AG10803 (cell line): Measurements from ENCODE around the gene DHRS7C.
A peak's percentile ranks its signal among the peaks of the same experiment; 100 is the strongest.

Experiments used
- DNase-seq: peaks from one replicate; pipeline ENCODE4 v3.0.0; 2010; ENCODE audit warnings: low read depth
- H3K4me3 ChIP-seq: 2 replicates; pipeline ENCODE4 v1.5.1; 2011; ENCODE audit warnings: mild to moderate bottlenecking, low read length, control low read depth
- CTCF ChIP-seq: conservative IDR thresholded peaks from 2 replicates; pipeline ENCODE4 v1.5.1; 2011; ENCODE audit warnings: mild to moderate bottlenecking, low read length, control low read depth, inconsistent platforms

Gene DHRS7C

DNA sequence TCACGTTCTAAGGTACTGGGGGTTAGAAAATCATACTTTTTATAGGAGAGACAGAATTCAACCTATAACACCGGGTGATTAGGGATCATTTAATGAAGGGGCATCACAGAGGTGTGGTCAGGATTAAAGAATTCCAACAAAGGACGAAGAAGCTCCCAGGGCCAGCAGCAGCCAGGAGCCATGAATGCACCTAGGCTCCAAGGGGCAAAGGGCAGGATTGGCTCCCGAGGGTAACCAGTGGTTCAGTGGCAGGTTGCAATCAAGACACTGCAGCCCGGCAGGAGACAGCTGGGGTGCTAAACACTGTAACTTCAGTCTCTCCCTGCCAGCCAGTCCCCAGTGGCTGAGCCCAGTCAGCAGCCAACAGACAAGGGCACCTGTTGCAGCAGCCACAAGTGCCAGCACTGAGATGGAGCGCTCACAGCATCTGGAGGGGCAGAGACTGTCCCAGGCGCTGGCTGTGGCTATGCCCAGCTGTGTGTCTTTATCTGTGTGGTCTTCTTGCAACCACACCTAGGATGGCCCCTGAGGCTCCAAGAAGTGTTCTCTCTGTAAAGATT, 23.9 kb downstream of the DHRS7C start:
- H3K4me3 ChIP-seq, result no peak overlapping the region
- no peak for TF ChIP-seq CTCF
- DNase-seq, result no peak

DNA sequence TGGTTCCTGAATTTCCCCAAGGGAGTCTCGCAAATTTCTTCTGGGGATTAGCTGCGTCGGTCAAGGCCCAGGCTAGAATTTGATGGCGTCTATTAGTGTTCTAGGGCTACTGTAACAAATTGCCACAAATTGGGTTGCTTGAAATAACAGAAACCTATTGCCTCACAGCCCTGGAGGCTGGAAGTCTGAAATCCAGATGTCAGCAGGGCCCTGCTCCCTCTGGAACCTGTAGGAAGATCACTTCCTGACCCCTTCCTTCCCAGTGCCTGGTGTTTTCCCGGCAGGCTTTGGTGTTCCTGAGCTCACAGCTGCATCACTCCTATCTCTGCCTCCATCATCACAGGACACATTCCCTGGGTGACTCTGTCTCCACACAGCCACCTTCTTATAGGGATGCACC, 24.4 kb downstream of the DHRS7C start:
- no peak for TF ChIP-seq CTCF
- H3K4me3 ChIP-seq, result no peak overlapping the region
- DNase-seq, result peak; percentile 1

- H3K4me3 ChIP-seq, result no peak overlapping the region
- DNase-seq, result no peak
- no peak for TF ChIP-seq CTCF
These were observed 26.1 kb downstream of the DHRS7C start for GRCh38 chr17:9765322-9765721.

GRCh38 chr17:9763643-9764042, 27.7 kb downstream of the DHRS7C start:
- no peak for TF ChIP-seq CTCF
- no peak overlapping the region for H3K4me3 ChIP-seq
- DNase-seq, result no peak

GRCh38 chr17:9760266-9760665, 31.1 kb downstream of the DHRS7C start:
- TF ChIP-seq CTCF, result no peak
- H3K4me3 ChIP-seq, result no peak overlapping the region
- DNase-seq, result no peak

- H3K4me3 ChIP-seq, result no peak overlapping the region
- no peak for TF ChIP-seq CTCF
- peak; percentile 2 for DNase-seq
These were observed 36.3 kb downstream of the DHRS7C start for GRCh38 chr17:9755083-9755482.

GRCh38 chr17:9750524-9750923, 40.9 kb downstream of the DHRS7C start:
- no peak for TF ChIP-seq CTCF
- DNase-seq, result no peak
- H3K4me3 ChIP-seq, result no peak overlapping the region
